MCF 10A (cell line): Measurements from ENCODE around the gene HOXB5. TPM values are rescaled to one million over a fixed set of nuclear protein-coding genes. Genes with fewer than 3 reads are reported as not detected.
A peak's percentile ranks its signal among the peaks of the same experiment; 100 is the strongest.

Source experiments
- BruUV-seq: library from RNA; stranded (reverse); fragments of 400-500 nt; replicated peaks from 2 replicates; lab custom pipeline; 2021; lab: Mats Ljungman, UMichigan
- CTCF ChIA-PET: fragments of 300-600 bp; sonication (Branson Sonifier 250); formaldehyde crosslinking; extraction: SDS; loops from one replicate; lab custom pipeline; 2021; ENCODE audit warnings: antibody characterized with exemption, inconsistent platforms; lab: Yijun Ruan, JAX
- POLR2A ChIA-PET: fragments of 300-600, 350-650 bp; sonication (Branson Sonifier 250); formaldehyde crosslinking; extraction: SDS; loops from one replicate; lab custom pipeline; 2020; ENCODE audit warnings: antibody characterized with exemption, inconsistent platforms; lab: Yijun Ruan, JAX
- DNase-seq: peaks from one replicate; pipeline ENCODE4 v3.0.0-alpha.2; 2018; ENCODE audit not compliant: unreplicated experiment
- H3K27ac Mint-ChIP-seq: one replicate; pipeline ENCODE4 v1.8.0; 2022; ENCODE audit warnings: mild to moderate bottlenecking, low read depth, mixed read lengths; ENCODE audit not compliant: unreplicated experiment
- H3K27me3 Mint-ChIP-seq: one replicate; pipeline ENCODE4 v1.8.0; 2022; ENCODE audit warnings: mixed read lengths; ENCODE audit not compliant: insufficient read depth, unreplicated experiment
- H3K36me3 Mint-ChIP-seq: one replicate; pipeline ENCODE4 v1.8.0; 2022; ENCODE audit warnings: mild to moderate bottlenecking, moderate library complexity, mixed read lengths; ENCODE audit not compliant: insufficient read depth, unreplicated experiment
- H3K4me1 Mint-ChIP-seq: one replicate; pipeline ENCODE4 v1.8.0; 2022; ENCODE audit warnings: mixed read lengths; ENCODE audit not compliant: insufficient read depth, unreplicated experiment
- H3K4me3 Mint-ChIP-seq: one replicate; pipeline ENCODE4 v1.8.0; 2022; ENCODE audit warnings: mild to moderate bottlenecking, moderate library complexity, mixed read lengths; ENCODE audit not compliant: unreplicated experiment
- H3K9me3 Mint-ChIP-seq: one replicate; pipeline ENCODE4 v1.8.0; 2022; ENCODE audit warnings: mixed read lengths; ENCODE audit not compliant: unreplicated experiment
- CTCF ChIP-seq: fragments of 200-600 bp; IDR thresholded peaks from one replicate; pipeline ENCODE4 v1.8.0; 2022; ENCODE audit warnings: antibody characterized with exemption, mild to moderate bottlenecking; ENCODE audit not compliant: unreplicated experiment
- intact Hi-C: fragments of 100-400 bp; cut with micrococcal nuclease; formaldehyde crosslinking; loops from 2 replicates; pipeline ENCODE4 v1.14.1; 2022
- total RNA-seq: library from RNA; stranded (reverse); gene quantifications from 2 replicates; pipeline ENCODE4 v1.2.3, GENCODE V29; 2022

HOXB5 gene
- total RNA-seq, 1 experiment from 2014 or later, result not detected

- intact Hi-C loops, result loop anchor here (2.0 kb wide), 1 partner anchor 259 kb away; no protein-coding TSS in a partner anchor
- CTCF ChIA-PET, result interaction anchor here (0.6 to 1.2 kb wide), 4 partner anchors 9 to 116 kb away, joined by 3 to 4 read pairs (median 4); no protein-coding TSS in a partner anchor
- Mint-ChIP-seq H3K36me3 (no peaks in the 10 kb centered on the region), H3K27ac (no peak overlapping the region), H3K4me1 (no peaks in the 10 kb centered on the region), H3K9me3 (no peaks in the 10 kb centered on the region), H3K4me3 (no peak overlapping the region), H3K27me3 (peaks cover 37% of the 10 kb centered on the region)
- no TSS peak for BruUV-seq
- POLR2A ChIA-PET, result interaction anchor here (1.0 kb wide), 1 partner anchor 287 kb away, joined by 3 read pairs; no protein-coding TSS in a partner anchor
- TF ChIP-seq CTCF, result no peak
- no peak for DNase-seq
Measured at GRCh38 chr17:48595278-48595999, 1.9 kb upstream of the HOXB5 start.

DNA sequence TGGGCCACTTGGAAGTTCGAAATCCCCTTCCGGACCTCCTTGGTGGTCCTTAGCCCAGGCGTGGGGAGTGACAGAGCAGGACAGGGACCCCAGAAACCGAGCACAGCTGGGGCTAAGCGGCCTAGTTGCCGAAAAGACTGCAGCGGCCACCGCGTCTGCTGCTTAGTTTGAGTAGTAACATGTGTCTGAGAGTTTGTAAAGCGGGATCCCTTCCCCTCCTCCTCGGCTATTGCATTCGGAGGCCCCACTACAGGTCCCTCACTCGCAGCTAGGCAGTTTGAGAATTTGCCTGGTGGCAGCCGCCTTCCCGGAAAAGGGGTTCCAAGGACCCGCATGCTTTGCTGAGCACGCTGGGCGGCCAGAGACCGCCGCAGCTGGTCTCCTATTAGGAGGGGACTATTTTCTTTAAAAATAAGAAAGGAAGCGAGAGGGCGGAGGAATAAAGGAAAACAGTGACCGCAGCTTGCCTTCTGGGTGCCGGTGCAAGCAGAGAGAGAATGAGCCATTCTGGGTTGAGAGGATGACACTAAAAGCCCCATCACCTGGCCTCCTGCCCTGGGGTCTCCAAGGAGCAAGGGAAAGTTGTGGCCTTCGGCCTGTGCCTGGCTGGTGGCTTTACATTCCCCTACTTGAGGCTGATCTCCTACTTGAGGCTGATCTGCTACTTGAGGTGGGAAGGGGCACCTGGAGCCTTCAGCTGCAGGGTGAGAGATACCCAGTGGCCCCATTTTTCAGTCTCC, 1.1 kb upstream of the HOXB5 start:
- no peaks in the 10 kb centered on the region for H3K36me3 Mint-ChIP-seq
- POLR2A ChIA-PET, result interaction anchor here (1.0 kb wide), 1 partner anchor 286 kb away, joined by 3 read pairs; no protein-coding TSS in a partner anchor
- no TSS peak for BruUV-seq
- no peak for DNase-seq
- intact Hi-C loops, result loop anchor here (2.0 kb wide), 1 partner anchor 258 kb away; no protein-coding TSS in a partner anchor
- CTCF ChIA-PET, result interaction anchor here (0.6 to 1.7 kb wide), 9 partner anchors 10 to 348 kb away, joined by 3 to 5 read pairs (median 3); no protein-coding TSS in a partner anchor
- H3K27me3 Mint-ChIP-seq, result peaks cover 30% of the 10 kb centered on the region
- H3K27ac Mint-ChIP-seq, result no peak overlapping the region
- H3K4me3 Mint-ChIP-seq, result no peak overlapping the region
- no peak for TF ChIP-seq CTCF
- no peaks in the 10 kb centered on the region for H3K4me1 Mint-ChIP-seq
- H3K9me3 Mint-ChIP-seq, result no peaks in the 10 kb centered on the region

GRCh38 chr17:48593840-48594537, 410 bp upstream of the HOXB5 start:
- ChIA-PET POLR2A (interaction anchor here (1.0 kb wide), 1 partner anchor 286 kb away, joined by 3 read pairs; no protein-coding TSS in a partner anchor), CTCF (interaction anchor here (0.6 to 2.1 kb wide), 14 partner anchors 24 to 748 kb away, joined by 3 to 23 read pairs (median 4); no protein-coding TSS in a partner anchor)
- intact Hi-C loops, result loop anchor here (2.0 kb wide), 1 partner anchor 257 kb away; no protein-coding TSS in a partner anchor
- no peaks in the 10 kb centered on the region for H3K4me1 Mint-ChIP-seq
- DNase-seq, result peak; percentile 72
- H3K4me3 Mint-ChIP-seq, result peak overlapping the region; percentile 65
- H3K27ac Mint-ChIP-seq, result no peak overlapping the region
- peak; percentile 97 for TF ChIP-seq CTCF
- no peaks in the 10 kb centered on the region for H3K36me3 Mint-ChIP-seq
- no peaks in the 10 kb centered on the region for H3K9me3 Mint-ChIP-seq
- H3K27me3 Mint-ChIP-seq, result peaks cover 26% of the 10 kb centered on the region
- BruUV-seq, result no TSS peak
